ENCODE data around the gene PPM1E. TPM values are rescaled to one million over a fixed set of nuclear protein-coding genes. Genes with fewer than 3 reads are reported as not detected.

The PPM1E gene
- not detected for total RNA-seq

GRCh38 chr17:58755577-58756245 lies at the start of gene PPM1E:
Gene PPM1E (plus strand): TSS chr17:58755854.
- no peak for ATAC-seq (ENCODE audit: insufficient number of reproducible peaks, low FRiP score, low read depth)
- no peak for TF ChIP-seq CTCF (IDR thresholded peaks at IDR 0.05)
- Histone ChIP-seq H3K9me3 (no peaks in the 10 kb centered on the region), H3K4me3 (peak within 1 kb of the TSS; percentile 72), H3K27ac (peak within 1 kb of the TSS in 1 of 2 donors; percentile 2), H3K4me1 (ENCODE audit: control insufficient read depth in 1 of 2, low read depth in 2 of 2) (peaks cover 14 to 19% of the 10 kb centered on the region in 2 donors), H3K36me3 (no peaks in the 10 kb centered on the region), H3K27me3 (replicated peaks; ENCODE audit: insufficient read depth) (no peaks in the 10 kb centered on the region)
- DNase-seq (ENCODE audit: low spot score): no peak

GRCh38 chr17:58706351-58707140 lies 49.1 kb upstream of the PPM1E start:
- Histone ChIP-seq H3K27me3 (replicated peaks; ENCODE audit: insufficient read depth) (no peaks in the 10 kb centered on the region), H3K36me3 (peaks cover 7% of the 10 kb centered on the region), H3K9me3 (no peaks in the 10 kb centered on the region), H3K4me1 (ENCODE audit: control insufficient read depth in 1 of 2, low read depth in 2 of 2) (no peaks in the 10 kb centered on the region), H3K4me3 (no peak overlapping the region), H3K27ac (no peak overlapping the region)
- DNase-seq (ENCODE audit: low spot score) (no peak), ATAC-seq (ENCODE audit: insufficient number of reproducible peaks, low FRiP score, low read depth) (no peak)
- no peak for TF ChIP-seq CTCF (IDR thresholded peaks at IDR 0.05)

GRCh38 chr17:58710948-58711552 lies 44.6 kb upstream of the PPM1E start:
- Histone ChIP-seq H3K36me3 (peaks cover 12% of the 10 kb centered on the region), H3K4me3 (no peak overlapping the region), H3K27ac (no peak overlapping the region), H3K4me1 (ENCODE audit: control insufficient read depth in 1 of 2, low read depth in 2 of 2) (no peaks in the 10 kb centered on the region), H3K27me3 (replicated peaks; ENCODE audit: insufficient read depth) (no peaks in the 10 kb centered on the region), H3K9me3 (no peaks in the 10 kb centered on the region)
- DNase-seq (ENCODE audit: low spot score) (no peak), ATAC-seq (ENCODE audit: insufficient number of reproducible peaks, low FRiP score, low read depth) (no peak)
- TF ChIP-seq CTCF (IDR thresholded peaks at IDR 0.05): peak; percentile 66

- Histone ChIP-seq H3K4me3 (no peak overlapping the region), H3K9me3 (no peaks in the 10 kb centered on the region), H3K27ac (no peak overlapping the region), H3K27me3 (replicated peaks; ENCODE audit: insufficient read depth) (no peaks in the 10 kb centered on the region), H3K4me1 (ENCODE audit: control insufficient read depth in 1 of 2, low read depth in 2 of 2) (no peaks in the 10 kb centered on the region), H3K36me3 (peaks cover 7% of the 10 kb centered on the region)
- no peak for TF ChIP-seq CTCF (IDR thresholded peaks at IDR 0.05)
- no peak for DNase-seq (ENCODE audit: low spot score)
- ATAC-seq (ENCODE audit: insufficient number of reproducible peaks, low FRiP score, low read depth): no peak
These were observed 33.4 kb upstream of the PPM1E start for GRCh38 chr17:58722274-58722673.

GRCh38 chr17:58722696-58723095 lies 33.0 kb upstream of the PPM1E start:
- Histone ChIP-seq H3K4me3 (no peak overlapping the region), H3K36me3 (peaks cover 7% of the 10 kb centered on the region), H3K27ac (no peak overlapping the region), H3K4me1 (ENCODE audit: control insufficient read depth in 1 of 2, low read depth in 2 of 2) (no peaks in the 10 kb centered on the region), H3K27me3 (replicated peaks; ENCODE audit: insufficient read depth) (no peaks in the 10 kb centered on the region), H3K9me3 (no peaks in the 10 kb centered on the region)
- ATAC-seq (ENCODE audit: insufficient number of reproducible peaks, low FRiP score, low read depth): no peak
- no peak for TF ChIP-seq CTCF (IDR thresholded peaks at IDR 0.05)
- no peak for DNase-seq (ENCODE audit: low spot score)
